AG08396 (cell line): ENCODE data around the gene CYP1B1.
A peak's percentile ranks its signal among the peaks of the same experiment; 100 is the strongest.
"Not testable (repeated sequence)": the region's sequence is repeated elsewhere in the genome, so short reads cannot be mapped to it uniquely, and the experiment has no call there.

ENCODE experiments used
- DNase-seq: peaks from one replicate; pipeline ENCODE4 v3.0.0; 2012; ENCODE audit warnings: low spot score, mixed read lengths

CYP1B1 gene

GRCh38 chr2:38075507-38076151 is at the start of gene CYP1B1:
Gene CYP1B1 (minus strand): TSS chr2:38076151. CDS start chr2:38075388, 763 bp downstream.
- peak; percentile 32 for DNase-seq

DNA sequence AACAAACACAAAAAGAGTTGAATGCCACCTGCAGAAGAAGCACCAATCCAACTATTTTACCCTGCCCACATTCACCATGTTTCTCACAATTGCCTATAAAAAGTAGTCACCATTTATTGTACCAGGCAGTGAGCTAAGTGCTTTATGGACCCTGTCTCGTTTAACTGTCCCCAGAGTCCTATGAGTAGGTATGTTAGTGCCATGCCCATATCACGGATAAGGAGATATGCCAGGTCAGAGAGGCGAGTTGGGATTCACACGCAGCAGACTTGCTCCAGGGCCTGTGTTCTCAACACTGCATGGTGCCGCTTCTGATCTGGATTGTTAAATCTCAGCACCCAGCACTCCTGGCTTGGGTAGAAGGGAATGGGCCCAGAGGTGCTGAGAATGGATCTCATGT is 49.1 kb upstream of the CYP1B1 start:
- DNase-seq: no peak

DNA sequence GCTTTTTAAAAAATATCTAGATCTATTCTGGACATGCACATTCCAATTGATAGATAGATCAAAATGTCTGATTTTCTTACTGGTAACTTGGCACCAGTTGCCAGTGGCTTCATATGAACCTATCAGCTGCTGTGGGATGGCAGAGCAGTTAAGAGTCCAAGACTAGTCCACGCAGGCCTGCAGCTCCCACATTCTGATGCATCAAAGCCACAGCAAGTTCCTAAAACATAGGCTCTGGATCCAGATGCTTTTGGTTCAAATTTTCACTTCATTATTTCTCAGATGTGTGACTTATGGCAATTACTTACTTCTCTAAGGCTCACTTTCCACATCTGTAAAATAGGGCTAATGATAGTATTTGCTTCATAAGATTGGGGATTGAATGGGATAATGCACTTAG is 48.0 kb upstream of the CYP1B1 start:
- no peak for DNase-seq

DNA sequence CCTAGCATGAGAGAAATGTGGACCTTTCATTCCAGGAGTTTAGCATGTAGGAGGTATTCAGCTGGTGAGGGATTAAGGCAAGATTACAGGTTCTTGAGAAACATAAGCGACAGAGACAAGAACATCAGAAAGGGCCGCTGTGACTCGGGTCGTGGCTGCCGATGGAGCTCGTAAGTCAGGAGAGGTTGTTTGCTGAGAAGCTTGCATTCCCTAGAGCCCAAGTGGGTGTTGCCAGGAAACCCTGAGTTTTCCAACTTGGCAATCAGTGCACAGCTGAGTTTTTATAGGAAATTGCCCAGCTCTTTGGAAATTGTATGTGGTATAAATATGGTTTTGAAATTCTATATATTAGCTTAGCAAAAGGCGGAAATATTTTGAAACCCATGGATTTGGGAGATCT is 46.4 kb upstream of the CYP1B1 start:
- DNase-seq: no peak

- no peak for DNase-seq
Observed at GRCh38 chr2:38121481-38121880, 45.5 kb upstream of the CYP1B1 start.

DNA sequence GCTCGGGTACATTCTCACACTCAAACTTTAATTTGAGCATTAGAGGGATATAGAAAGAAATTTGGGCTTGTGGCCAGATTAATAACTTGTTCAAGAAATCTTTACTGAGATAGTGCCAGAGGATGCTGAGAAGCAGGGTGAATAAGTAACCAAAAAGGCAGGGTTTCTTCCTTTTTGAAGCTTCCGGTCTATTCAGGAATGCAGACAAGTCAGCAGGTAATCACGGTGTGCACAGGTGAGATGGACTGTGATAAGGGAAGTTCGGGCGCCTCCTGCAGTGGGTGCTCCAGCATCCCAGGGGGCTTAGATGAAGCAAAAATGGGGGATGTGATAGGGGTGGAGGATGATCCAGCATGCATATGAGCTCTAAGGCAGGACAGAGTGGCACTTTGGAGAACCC is 44.9 kb upstream of the CYP1B1 start:
- DNase-seq: no peak

- DNase-seq: no peak
Observed at GRCh38 chr2:38120264-38120592, 44.3 kb upstream of the CYP1B1 start.

DNA sequence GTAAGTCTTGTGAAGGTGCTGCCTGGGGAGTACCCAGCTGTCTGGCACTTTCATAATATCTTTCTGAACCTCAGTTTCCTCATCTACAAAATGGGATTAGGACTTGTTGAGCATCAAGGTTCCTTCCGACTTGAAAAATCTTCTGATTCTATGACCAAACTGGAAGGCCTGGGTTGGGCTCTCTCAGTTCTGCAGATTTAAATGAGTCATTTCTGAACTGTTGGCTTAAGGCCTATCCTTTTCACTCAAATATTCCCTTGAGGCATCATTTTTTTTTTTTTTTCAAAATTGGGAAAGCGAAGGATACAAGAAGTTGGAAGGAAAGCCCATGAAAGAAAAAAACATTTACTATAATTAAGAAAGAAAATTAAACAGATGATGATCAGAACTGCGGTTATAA is 40.8 kb upstream of the CYP1B1 start:
- DNase-seq: no peak

DNA sequence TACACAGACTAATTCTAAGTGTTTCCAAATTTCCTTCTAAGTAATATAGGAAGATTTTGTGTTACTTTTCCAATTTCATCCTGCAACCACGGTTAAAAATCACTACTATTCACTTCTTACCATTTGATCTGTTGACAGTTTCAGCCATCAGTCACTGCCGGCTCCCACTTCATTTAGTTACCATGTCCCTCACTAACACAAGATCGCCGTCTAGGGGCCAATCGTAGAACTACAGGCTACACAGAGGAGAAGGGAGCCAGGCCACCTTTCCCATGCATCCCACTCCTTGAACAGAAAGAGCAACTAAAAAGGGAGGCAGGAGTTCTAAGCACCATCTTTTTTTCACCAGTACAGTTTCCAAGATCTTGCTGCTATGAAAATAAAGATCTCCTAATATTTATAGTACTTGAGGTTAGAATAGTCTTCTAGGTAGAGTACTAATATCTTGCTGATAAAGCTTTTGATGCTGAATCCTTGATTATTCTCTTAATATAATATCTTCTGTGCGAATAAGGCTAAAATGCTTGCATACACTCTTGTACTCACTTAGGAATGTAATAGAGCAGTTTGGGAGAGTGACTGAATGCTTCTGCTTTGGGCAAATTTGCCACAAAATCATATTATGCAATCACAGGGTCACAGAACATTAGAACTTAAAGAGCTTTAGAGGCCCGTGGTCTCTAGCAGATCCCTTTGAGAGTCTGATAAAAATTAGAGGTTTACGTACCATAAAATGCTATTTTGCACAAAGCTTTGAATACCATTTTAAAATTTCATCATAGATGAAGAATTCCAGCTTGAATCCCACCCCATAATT is 39.5 kb upstream of the CYP1B1 start:
- peak; percentile 69 for DNase-seq

- no peak for DNase-seq
Observed at GRCh38 chr2:38113981-38114708, 38.2 kb upstream of the CYP1B1 start.

DNA sequence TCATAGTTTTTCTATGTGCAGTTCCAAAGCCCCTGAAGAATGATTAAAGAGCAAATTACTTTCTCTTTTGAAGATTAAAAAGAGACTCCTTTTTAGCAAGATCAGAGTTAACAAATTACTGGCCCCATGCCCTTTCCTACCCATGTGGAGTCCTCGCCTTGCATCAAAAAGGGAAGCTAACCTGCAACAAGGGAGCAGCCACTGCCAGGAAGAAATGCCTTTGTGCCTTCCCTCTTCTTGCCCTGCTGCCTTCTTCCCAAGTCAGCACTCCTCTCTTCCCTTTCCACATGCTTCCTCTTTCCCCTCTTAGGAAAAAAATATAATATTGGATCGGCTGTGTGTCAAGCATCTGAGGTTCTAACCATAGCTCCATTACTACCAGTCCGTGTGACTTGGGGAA is 37.1 kb upstream of the CYP1B1 start:
- DNase-seq: no peak

DNA sequence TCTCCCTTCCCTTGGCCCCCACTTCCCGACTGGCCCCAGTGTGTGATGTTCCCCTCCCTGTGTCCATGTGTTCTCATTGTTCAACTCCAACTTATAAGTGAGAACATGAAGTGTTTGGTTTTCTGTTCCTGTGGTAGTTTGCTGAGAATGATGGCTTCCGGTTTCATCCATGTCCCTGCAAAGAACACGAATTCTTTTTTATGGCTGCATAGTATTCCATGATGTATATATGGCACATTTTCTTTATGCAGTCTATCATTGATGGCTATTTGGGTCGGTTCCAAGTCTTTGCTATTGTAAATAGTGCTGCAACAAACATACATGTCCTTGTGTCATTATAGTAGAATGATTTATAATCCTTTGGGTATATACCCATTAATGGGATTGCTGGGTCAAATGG is 35.4 kb upstream of the CYP1B1 start:
- DNase-seq: not testable (repeated sequence)

DNA sequence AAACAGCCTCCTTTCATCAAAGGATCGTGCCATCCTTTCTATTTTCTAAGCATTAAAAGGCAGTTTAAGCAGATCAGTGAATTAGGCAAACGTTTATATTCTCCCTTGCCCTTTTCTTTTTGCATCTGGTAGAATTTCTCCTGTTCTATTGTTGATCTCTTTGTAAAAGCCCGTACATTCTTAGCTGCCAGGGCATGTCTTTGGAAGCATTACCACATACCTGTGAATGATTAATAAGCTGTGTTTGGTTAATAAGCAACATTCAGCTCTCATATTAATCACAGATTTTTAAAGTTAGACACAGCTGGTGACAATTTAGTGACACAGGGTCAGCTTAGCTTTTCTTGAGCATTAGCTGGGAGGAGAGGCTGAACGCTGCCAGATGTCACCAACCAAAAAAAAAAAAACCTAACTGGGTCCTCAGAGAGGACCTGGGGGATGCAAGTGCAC is 33.8 kb upstream of the CYP1B1 start:
- no peak for DNase-seq

DNA sequence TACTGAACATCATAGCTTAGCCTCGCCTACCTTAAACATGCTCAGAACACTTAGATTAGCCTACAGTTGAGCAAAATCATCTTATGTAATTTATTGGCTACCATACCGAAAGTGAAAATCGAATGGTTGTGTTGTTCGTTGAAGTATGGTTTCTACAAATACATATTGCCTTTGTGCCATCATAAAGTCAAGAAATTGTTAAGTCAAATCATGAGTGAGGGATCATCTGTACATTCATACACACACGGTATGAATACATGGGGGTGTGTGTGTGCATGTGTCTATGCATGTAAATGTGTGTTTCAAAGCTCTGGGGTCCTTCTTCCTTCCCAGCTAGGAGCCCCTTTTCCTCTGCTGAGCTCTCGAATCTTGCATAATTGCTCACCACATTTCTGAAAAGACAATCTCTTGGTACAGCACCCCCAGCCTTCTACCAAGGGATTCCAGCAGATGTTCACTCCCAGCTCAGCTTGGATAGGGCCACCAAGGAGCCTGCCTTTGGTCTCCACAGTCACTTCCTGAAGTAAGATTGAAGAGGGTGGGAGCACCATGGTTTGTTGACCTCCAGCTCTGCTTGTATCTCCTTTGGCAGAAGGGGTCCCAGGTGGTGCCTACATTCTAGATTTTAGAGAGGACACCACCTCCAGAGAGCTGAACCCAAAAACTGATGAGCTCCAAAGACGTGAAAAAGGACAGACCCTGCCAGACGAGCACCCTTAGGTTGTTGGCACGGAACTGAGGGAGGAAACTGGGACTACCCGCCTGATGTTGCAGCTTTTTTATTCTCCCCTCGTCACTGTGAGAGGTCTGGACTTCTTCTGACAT is 33.2 kb upstream of the CYP1B1 start:
- DNase-seq: no peak

GRCh38 chr2:38107738-38108410 is 31.9 kb upstream of the CYP1B1 start:
- no peak for DNase-seq

- no peak for DNase-seq
Observed at GRCh38 chr2:38106405-38107094, 30.6 kb upstream of the CYP1B1 start.

GRCh38 chr2:38105922-38106321 is 30.0 kb upstream of the CYP1B1 start:
- no peak for DNase-seq

DNA sequence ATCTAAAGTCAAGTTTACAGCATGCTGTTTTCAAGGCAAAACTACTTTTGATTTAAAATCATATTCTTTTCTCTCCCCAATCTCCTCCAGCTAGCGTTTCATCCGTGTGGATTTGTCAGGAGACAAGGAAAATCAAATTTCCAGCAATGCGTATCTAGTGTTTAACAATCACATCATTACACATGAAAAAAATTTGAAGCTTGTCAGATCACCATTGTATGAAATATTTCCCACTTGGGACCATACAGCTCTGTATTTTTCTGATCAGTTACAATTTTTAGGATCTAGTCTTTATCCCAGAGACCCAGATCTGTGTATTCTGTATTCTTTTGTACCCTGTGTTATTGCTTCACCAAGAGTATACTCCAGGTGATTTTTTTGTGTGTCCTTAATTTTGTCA is 28.6 kb upstream of the CYP1B1 start:
- DNase-seq: no peak

- DNase-seq: no peak
Observed at GRCh38 chr2:38100328-38100727, 24.4 kb upstream of the CYP1B1 start.

- DNase-seq: no peak
Observed at GRCh38 chr2:38099099-38100028, 23.4 kb upstream of the CYP1B1 start.
